NK-92 (cell line): ENCODE data around the gene DCUN1D5.
"Not testable (repeated sequence)": the region's sequence is repeated elsewhere in the genome, so short reads cannot be mapped to it uniquely, and the experiment has no call there.

Experiments
- DNase-seq: peaks from one replicate; lab custom pipeline; 2025; ENCODE audit not compliant: unreplicated experiment; lab: John Stamatoyannopoulos, UW

DCUN1D5 gene

GRCh38 chr11:103055221-103055890 lies 36.6 kb downstream of the DCUN1D5 start:
- DNase-seq = no peak

GRCh38 chr11:103053997-103054396 lies 38.0 kb downstream of the DCUN1D5 start:
- DNase-seq = no peak

GRCh38 chr11:103051981-103052380 lies 40.0 kb downstream of the DCUN1D5 start:
- no peak for DNase-seq

- no peak for DNase-seq
These were observed 40.7 kb downstream of the DCUN1D5 start for GRCh38 chr11:103051151-103051801.

- no peak for DNase-seq
These were observed 41.6 kb downstream of the DCUN1D5 start for GRCh38 chr11:103050351-103050750.

- no peak for DNase-seq
These were observed 44.1 kb downstream of the DCUN1D5 start for GRCh38 chr11:103047837-103048236.

- no peak for DNase-seq
These were observed 47.9 kb downstream of the DCUN1D5 start for GRCh38 chr11:103043826-103044678.

- no peak for DNase-seq
These were observed 49.8 kb downstream of the DCUN1D5 start for GRCh38 chr11:103042161-103042560.

- DNase-seq = no peak
These were observed 56.0 kb downstream of the DCUN1D5 start for GRCh38 chr11:103035791-103036434.

GRCh38 chr11:103035216-103035615 lies 56.7 kb downstream of the DCUN1D5 start:
- DNase-seq = no peak

- no peak for DNase-seq
These were observed 60.1 kb downstream of the DCUN1D5 start for GRCh38 chr11:103031834-103032233.

- no peak for DNase-seq
These were observed 62.6 kb downstream of the DCUN1D5 start for GRCh38 chr11:103029401-103029800.

GRCh38 chr11:103028304-103029020 lies 63.5 kb downstream of the DCUN1D5 start:
- DNase-seq = not testable (repeated sequence)

- DNase-seq = no peak
These were observed 67.9 kb downstream of the DCUN1D5 start for GRCh38 chr11:103024086-103024485.

- no peak for DNase-seq
These were observed 75.9 kb downstream of the DCUN1D5 start for GRCh38 chr11:103016031-103016430.

GRCh38 chr11:103013421-103013820 lies 78.5 kb downstream of the DCUN1D5 start:
- no peak for DNase-seq
